K562 (cell line): Measurements from ENCODE around the gene GPR15LG. TPM values are rescaled to one million over a fixed set of nuclear protein-coding genes. Genes with fewer than 3 reads are reported as not detected.

Experiments used
- BRD9 ChIP-seq: fragments of 450-650 bp; IDR thresholded peaks from 2 replicates; pipeline ENCODE4 v1.6.1; 2018; ENCODE audit warnings: low read depth; ENCODE audit not compliant: partially characterized antibody
- OTX1 ChIP-seq: fragments of 450-650 bp; formaldehyde crosslinking; IDR thresholded peaks from 2 replicates; pipeline ENCODE4 v1.4.0; 2022; ENCODE audit warnings: mild to moderate bottlenecking
- polyA plus RNA-seq, 8 experiments: library from polyadenylated mRNA; depleted of rRNA in 4 of 8; stranded (reverse) in 5 of 8; unstranded in 3 of 8; fragments of >200 nt; fragmentation: Nextera tagmentation in 2 of 8; fragmentation: Illumina TruSeq in 1 of 8; extraction: Ambion mirVana in 2 of 8; extraction: Trizol in 1 of 8; gene quantifications; 2 replicates each; pipeline versions ENCODE4 v1.2.1 to v1.2.3, GENCODE V29; 2011 to 2014; ENCODE audit warnings: inconsistent platforms in 1 of 8, missing spikeins in 1 of 8
- total RNA-seq, 7 experiments: library from RNA; depleted of rRNA in 6 of 7; stranded (reverse); fragments of >200 nt in 6 of 7; fragmentation: Illumina TruSeq in 2 of 7; extraction: Trizol in 2 of 7; gene quantifications; 2 replicates each; pipeline versions ENCODE4 v1.2.1 to v1.2.3, GENCODE V29; 2011 to 2021; ENCODE audit warnings: low replicate concordance in 1 of 7
- TF ChIP-seq, protein P1 (sequence below): fragments of 450-650 bp; formaldehyde crosslinking; IDR thresholded peaks from 2 replicates; pipeline ENCODE4 v1.4.0; 2020; ENCODE audit warnings: mild to moderate bottlenecking, mixed read lengths
- TF ChIP-seq, protein P2 (sequence below): fragments of 450-650 bp; formaldehyde crosslinking; IDR thresholded peaks from 2 replicates; pipeline ENCODE4 v1.4.0; 2022; ENCODE audit warnings: mild to moderate bottlenecking, moderate library complexity
- TF ChIP-seq, protein P3 (sequence below), 2 experiments: IDR thresholded peaks; 2 replicates each; pipeline ENCODE4 v1.6.1; 2012; ENCODE audit warnings: improper control_type of control experiment in 2 of 2, low read depth in 2 of 2, low read length in 2 of 2, borderline replicate concordance in 1 of 2
- TF ChIP-seq, protein P4 (sequence below): sonication (generic); formaldehyde crosslinking; IDR thresholded peaks from 2 replicates; pipeline ENCODE4 v1.8.1; 2023; ENCODE audit warnings: missing genetic modification reagents, mild to moderate bottlenecking, borderline replicate concordance

Gene GPR15LG
- total and polyA plus RNA-seq, 9 of the 15 experiments (the other 6 are each of a cell fraction or from before 2014, with no cell fraction given): 0.51 TPM; not detected in 8

DNA sequence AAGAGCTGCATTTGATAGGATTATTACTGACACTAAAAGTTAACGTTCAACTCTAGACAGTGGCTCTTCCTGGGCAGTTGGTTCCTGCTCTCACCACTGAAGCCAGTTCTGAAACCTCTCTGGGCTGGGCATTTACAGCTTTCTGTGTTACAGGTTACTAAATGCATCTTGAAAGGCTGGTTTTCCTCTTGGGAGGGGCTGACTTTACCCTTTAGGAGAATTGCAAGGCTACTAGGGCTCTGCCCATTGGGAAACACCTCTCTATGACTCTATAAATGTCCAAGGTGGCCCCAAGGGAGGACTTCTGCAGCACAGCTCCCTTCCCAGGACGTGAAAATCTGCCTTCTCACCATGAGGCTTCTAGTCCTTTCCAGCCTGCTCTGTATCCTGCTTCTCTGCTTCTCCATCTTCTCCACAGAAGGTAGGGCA is at the start of gene GPR15LG (continued):
- no peak for TF ChIP-seq BRD9
- TF ChIP-seq, protein P1, sequence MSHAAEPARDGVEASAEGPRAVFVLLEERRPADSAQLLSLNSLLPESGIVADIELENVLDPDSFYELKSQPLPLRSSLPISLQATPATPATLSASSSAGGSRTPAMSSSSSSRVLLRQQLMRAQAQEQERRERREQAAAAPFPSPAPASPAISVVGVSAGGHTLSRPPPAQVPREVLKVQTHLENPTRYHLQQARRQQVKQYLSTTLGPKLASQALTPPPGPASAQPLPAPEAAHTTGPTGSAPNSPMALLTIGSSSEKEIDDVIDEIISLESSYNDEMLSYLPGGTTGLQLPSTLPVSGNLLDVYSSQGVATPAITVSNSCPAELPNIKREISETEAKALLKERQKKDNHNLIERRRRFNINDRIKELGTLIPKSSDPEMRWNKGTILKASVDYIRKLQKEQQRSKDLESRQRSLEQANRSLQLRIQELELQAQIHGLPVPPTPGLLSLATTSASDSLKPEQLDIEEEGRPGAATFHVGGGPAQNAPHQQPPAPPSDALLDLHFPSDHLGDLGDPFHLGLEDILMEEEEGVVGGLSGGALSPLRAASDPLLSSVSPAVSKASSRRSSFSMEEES (CRISPR knock-in tag): no peak
- TF ChIP-seq OTX1 (CRISPR knock-in tag): no peak
- TF ChIP-seq, protein P2, sequence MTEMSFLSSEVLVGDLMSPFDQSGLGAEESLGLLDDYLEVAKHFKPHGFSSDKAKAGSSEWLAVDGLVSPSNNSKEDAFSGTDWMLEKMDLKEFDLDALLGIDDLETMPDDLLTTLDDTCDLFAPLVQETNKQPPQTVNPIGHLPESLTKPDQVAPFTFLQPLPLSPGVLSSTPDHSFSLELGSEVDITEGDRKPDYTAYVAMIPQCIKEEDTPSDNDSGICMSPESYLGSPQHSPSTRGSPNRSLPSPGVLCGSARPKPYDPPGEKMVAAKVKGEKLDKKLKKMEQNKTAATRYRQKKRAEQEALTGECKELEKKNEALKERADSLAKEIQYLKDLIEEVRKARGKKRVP (CRISPR knock-in tag): no peak
- TF ChIP-seq, protein P3, sequence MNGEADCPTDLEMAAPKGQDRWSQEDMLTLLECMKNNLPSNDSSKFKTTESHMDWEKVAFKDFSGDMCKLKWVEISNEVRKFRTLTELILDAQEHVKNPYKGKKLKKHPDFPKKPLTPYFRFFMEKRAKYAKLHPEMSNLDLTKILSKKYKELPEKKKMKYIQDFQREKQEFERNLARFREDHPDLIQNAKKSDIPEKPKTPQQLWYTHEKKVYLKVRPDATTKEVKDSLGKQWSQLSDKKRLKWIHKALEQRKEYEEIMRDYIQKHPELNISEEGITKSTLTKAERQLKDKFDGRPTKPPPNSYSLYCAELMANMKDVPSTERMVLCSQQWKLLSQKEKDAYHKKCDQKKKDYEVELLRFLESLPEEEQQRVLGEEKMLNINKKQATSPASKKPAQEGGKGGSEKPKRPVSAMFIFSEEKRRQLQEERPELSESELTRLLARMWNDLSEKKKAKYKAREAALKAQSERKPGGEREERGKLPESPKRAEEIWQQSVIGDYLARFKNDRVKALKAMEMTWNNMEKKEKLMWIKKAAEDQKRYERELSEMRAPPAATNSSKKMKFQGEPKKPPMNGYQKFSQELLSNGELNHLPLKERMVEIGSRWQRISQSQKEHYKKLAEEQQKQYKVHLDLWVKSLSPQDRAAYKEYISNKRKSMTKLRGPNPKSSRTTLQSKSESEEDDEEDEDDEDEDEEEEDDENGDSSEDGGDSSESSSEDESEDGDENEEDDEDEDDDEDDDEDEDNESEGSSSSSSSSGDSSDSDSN (IDR thresholded peaks at IDR 0.05; ENCODE audit: borderline replicate concordance in 1 of 2, low read depth in 2 of 2, low read length in 2 of 2): no peak
- TF ChIP-seq, protein P4, sequence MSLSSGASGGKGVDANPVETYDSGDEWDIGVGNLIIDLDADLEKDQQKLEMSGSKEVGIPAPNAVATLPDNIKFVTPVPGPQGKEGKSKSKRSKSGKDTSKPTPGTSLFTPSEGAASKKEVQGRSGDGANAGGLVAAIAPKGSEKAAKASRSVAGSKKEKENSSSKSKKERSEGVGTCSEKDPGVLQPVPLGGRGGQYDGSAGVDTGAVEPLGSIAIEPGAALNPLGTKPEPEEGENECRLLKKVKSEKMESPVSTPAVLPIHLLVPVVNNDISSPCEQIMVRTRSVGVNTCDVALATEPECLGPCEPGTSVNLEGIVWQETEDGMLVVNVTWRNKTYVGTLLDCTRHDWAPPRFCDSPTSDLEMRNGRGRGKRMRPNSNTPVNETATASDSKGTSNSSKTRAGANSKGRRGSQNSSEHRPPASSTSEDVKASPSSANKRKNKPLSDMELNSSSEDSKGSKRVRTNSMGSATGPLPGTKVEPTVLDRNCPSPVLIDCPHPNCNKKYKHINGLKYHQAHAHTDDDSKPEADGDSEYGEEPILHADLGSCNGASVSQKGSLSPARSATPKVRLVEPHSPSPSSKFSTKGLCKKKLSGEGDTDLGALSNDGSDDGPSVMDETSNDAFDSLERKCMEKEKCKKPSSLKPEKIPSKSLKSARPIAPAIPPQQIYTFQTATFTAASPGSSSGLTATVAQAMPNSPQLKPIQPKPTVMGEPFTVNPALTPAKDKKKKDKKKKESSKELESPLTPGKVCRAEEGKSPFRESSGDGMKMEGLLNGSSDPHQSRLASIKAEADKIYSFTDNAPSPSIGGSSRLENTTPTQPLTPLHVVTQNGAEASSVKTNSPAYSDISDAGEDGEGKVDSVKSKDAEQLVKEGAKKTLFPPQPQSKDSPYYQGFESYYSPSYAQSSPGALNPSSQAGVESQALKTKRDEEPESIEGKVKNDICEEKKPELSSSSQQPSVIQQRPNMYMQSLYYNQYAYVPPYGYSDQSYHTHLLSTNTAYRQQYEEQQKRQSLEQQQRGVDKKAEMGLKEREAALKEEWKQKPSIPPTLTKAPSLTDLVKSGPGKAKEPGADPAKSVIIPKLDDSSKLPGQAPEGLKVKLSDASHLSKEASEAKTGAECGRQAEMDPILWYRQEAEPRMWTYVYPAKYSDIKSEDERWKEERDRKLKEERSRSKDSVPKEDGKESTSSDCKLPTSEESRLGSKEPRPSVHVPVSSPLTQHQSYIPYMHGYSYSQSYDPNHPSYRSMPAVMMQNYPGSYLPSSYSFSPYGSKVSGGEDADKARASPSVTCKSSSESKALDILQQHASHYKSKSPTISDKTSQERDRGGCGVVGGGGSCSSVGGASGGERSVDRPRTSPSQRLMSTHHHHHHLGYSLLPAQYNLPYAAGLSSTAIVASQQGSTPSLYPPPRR (CRISPR knock-in tag): no peak
